ENCODE measurements around the gene LAMTOR1. TPM values are rescaled to one million over a fixed set of nuclear protein-coding genes. Genes with fewer than 3 reads are reported as not detected.
A peak's percentile ranks its signal among the peaks of the same experiment; 100 is the strongest.

The LAMTOR1 gene
- total and polyA plus RNA-seq, 4 donors, result 43.6 to 144 (median 110) TPM

DNA sequence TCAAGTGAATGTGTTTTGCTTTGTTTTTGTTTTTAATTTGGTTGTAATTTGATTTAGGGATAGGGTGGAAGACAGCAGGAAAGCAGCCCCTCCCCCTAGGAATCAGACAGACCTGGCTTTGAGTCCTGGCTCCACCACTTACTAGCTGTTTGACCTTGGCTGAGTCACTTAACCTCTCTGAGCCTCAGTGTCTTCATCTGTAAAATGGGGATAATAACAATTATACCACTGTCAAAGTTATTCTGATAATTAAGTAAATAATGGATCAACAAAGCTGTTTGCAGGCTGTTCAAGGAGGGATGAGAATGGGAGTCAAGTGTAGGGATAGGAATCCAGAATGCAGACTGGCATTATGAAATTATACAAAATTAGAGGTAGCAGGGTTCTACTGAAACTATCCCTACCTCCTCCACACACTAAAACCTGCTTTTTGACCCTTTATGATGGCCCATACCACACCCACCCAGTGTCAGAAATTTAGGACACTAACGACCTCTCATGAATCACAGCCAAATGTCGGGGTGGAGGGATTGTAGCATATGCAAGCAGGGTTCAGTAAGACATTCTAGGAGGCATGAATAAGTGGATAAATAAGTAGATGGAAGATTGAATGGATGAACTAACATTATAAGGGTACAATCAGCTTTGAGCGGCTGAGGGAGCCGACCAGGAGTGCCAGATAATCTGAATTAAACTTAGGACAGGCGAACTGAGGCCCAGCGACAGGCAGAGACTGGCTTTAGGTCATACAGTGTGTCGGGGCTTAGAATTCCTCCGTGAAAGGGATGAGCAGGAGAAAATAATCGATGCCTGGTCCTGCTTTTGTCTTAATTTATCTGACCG lies 8.4 kb upstream of the LAMTOR1 start:
- peaks cover 10% of the 10 kb centered on the region for H3K4me1 ChIP-seq (ENCODE audit: control insufficient read depth, insufficient read depth, low read length)
- H3K9me3 ChIP-seq (ENCODE audit: control insufficient read depth, insufficient read depth, low read length), result no peaks in the 10 kb centered on the region
- H3K36me3 ChIP-seq (ENCODE audit: control insufficient read depth, insufficient read depth, low read length), result peaks cover 26% of the 10 kb centered on the region
- H3K27me3 ChIP-seq (ENCODE audit: control insufficient read depth, insufficient read depth, low read length), result peaks cover 6% of the 10 kb centered on the region
- H3K27ac ChIP-seq (ENCODE audit: low read depth, low read length), result peak overlapping the region; percentile 100
- no peak for DNase-seq (ENCODE audit: low read depth in 4 of 6, low spot score in 6 of 6)
- under 1% methylated on average over 9 of the region's 10 CpGs for WGBS (ENCODE audit: insufficient coverage)
- H3K4me3 ChIP-seq (ENCODE audit: low read depth, low read length), result peak overlapping the region; percentile 91

DNA sequence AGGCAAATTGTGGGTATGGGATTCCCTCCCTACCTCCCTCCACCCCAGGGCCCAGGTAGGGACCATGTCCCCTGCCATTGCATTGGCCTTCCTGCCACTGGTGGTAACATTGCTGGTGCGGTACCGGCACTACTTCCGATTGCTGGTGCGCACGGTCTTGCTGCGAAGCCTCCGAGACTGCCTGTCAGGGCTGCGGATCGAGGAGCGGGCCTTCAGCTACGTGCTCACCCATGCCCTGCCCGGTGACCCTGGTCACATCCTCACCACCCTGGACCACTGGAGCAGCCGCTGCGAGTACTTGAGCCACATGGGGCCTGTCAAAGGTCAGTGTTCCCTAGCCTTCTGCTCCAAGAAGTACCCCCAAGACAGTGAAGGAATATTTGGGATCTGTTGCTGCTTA lies 2.8 kb upstream of the LAMTOR1 start, which contains the start of gene TOMT:
Gene TOMT, plus strand, starts transcription at position 37 of the 400 bp plus-strand sequence. Its CDS starts 28 bp downstream, at position 65.
- peaks cover 15% of the 10 kb centered on the region for H3K4me1 ChIP-seq (ENCODE audit: control insufficient read depth, insufficient read depth, low read length)
- H3K36me3 ChIP-seq (ENCODE audit: control insufficient read depth, insufficient read depth, low read length), result peaks cover 37% of the 10 kb centered on the region
- no peaks in the 10 kb centered on the region for H3K9me3 ChIP-seq (ENCODE audit: control insufficient read depth, insufficient read depth, low read length)
- no peak for DNase-seq (ENCODE audit: low read depth in 4 of 6, low spot score in 6 of 6)
- WGBS (ENCODE audit: insufficient coverage), result 94% methylated on average over 12 of the region's 14 CpGs
- H3K27me3 ChIP-seq (ENCODE audit: control insufficient read depth, insufficient read depth, low read length), result no peaks in the 10 kb centered on the region
- no peak within 1 kb of the TSS for H3K4me3 ChIP-seq (ENCODE audit: low read depth, low read length)
- no peak within 1 kb of the TSS for H3K27ac ChIP-seq (ENCODE audit: low read depth, low read length)

DNA sequence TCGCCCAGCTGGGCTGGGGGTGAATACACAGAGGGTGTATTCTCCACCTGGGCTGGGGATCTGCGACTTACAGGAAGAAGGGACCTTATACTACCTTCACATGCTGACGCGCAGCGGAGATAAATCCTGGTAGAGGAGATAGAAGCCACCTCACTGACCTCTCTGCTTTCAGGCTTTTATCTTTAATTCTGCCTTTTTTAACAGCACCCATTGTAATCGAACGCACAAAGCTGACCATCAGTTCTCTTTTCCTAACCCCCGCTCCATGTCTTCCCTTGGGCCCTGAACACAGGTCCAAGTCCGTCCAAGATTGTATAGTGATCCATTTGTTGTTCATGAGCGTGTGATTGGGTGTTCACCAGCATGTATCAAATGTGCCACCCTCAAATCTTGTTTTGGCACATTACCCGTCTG lies 664 bp upstream of the LAMTOR1 start:
- no CpG with 5 or more reads among the region's 11 CpGs for WGBS (ENCODE audit: insufficient coverage)
- H3K4me1 ChIP-seq (ENCODE audit: control insufficient read depth, insufficient read depth, low read length), result peaks cover 18% of the 10 kb centered on the region
- H3K36me3 ChIP-seq (ENCODE audit: control insufficient read depth, insufficient read depth, low read length), result peaks cover 38% of the 10 kb centered on the region

DNA sequence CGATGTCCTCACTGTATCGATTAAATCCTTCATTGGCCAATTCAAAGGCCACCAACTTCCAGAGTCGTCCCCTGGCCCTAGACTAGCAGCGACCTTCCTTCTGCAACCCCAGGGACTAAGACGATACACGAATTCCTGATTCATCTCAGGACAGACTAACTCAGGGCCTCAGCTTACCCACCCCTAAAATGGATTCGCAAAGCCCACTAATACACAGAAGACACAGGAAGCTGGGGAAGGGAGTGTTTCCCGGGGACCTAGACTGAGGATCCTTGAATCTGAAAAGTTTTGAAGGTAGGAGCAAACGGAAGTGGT lies 509 bp downstream of the LAMTOR1 start:
- peaks cover 18% of the 10 kb centered on the region for H3K4me1 ChIP-seq (ENCODE audit: control insufficient read depth, insufficient read depth, low read length)
- H3K4me3 ChIP-seq (ENCODE audit: low read depth, low read length), result peak overlapping the region; percentile 83
- peak overlapping the region; percentile 88 for H3K27ac ChIP-seq (ENCODE audit: low read depth, low read length)
- no peaks in the 10 kb centered on the region for H3K27me3 ChIP-seq (ENCODE audit: control insufficient read depth, insufficient read depth, low read length)
- 9% methylated on average over 7 of the region's 9 CpGs for WGBS (ENCODE audit: insufficient coverage)
- no peaks in the 10 kb centered on the region for H3K9me3 ChIP-seq (ENCODE audit: control insufficient read depth, insufficient read depth, low read length)
- no peak for DNase-seq (ENCODE audit: low read depth in 4 of 6, low spot score in 6 of 6)
- peaks cover 40% of the 10 kb centered on the region for H3K36me3 ChIP-seq (ENCODE audit: control insufficient read depth, insufficient read depth, low read length)

More for the DNA sequence above, 664 bp upstream of the LAMTOR1 start:
- Histone ChIP-seq H3K27ac (ENCODE audit: low read depth, low read length) (peak overlapping the region; percentile 87), H3K4me3 (ENCODE audit: low read depth, low read length) (peak overlapping the region; percentile 83), H3K27me3 (ENCODE audit: control insufficient read depth, insufficient read depth, low read length) (no peaks in the 10 kb centered on the region), H3K9me3 (ENCODE audit: control insufficient read depth, insufficient read depth, low read length) (no peaks in the 10 kb centered on the region)
- DNase-seq (ENCODE audit: low read depth in 4 of 6, low spot score in 6 of 6), result no peak

DNA sequence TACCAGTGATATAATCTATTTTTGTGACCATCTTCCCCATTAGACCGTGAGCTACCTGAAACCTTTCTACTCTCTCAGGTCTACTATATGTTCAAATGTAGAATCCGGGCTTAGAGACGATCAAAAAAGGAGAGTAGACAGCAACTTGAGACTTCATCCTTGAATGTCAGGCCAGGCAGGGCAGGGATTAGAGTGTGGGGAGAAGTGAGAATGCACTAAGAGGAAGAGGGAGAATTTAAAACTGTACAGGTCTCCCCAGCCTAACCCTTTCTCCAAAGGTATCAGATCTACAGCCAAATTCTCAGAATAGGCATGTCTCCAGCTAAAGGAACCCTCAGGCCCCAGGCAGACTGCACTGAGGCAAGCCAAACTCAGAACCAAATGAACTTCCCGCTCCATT lies 935 bp downstream of the LAMTOR1 start:
- Histone ChIP-seq H3K36me3 (ENCODE audit: control insufficient read depth, insufficient read depth, low read length) (peaks cover 42% of the 10 kb centered on the region), H3K9me3 (ENCODE audit: control insufficient read depth, insufficient read depth, low read length) (no peaks in the 10 kb centered on the region), H3K4me3 (ENCODE audit: low read depth, low read length) (peak overlapping the region; percentile 83), H3K4me1 (ENCODE audit: control insufficient read depth, insufficient read depth, low read length) (peaks cover 18% of the 10 kb centered on the region), H3K27ac (ENCODE audit: low read depth, low read length) (peak overlapping the region; percentile 88), H3K27me3 (ENCODE audit: control insufficient read depth, insufficient read depth, low read length) (no peaks in the 10 kb centered on the region)
- DNase-seq (ENCODE audit: low read depth in 4 of 6, low spot score in 6 of 6), result no peak
- 67% methylated on average over 2 of the region's 4 CpGs for WGBS (ENCODE audit: insufficient coverage)

DNA sequence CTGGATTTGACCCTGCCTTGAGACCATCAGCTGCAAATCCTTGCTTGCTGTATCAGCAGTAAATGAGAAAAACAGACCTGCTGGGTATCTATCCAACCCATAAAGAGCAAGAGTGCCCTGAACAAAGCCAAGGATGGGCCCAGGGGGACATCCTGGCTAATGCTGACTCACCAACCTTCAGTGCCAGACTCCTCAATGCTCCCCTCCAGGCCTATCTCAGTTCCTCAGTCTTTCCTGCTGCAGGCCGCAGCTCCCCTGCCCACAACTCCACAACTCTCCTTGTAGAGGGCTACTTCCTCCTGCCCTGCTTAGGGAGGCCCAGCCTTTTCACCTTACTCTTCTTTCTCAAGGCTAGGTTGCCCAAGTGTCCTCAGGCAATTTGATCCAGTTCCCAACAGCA lies 2.6 kb downstream of the LAMTOR1 start:
- Histone ChIP-seq H3K27me3 (ENCODE audit: control insufficient read depth, insufficient read depth, low read length) (no peaks in the 10 kb centered on the region), H3K4me3 (ENCODE audit: low read depth, low read length) (no peak overlapping the region), H3K27ac (ENCODE audit: low read depth, low read length) (no peak overlapping the region), H3K36me3 (ENCODE audit: control insufficient read depth, insufficient read depth, low read length) (peaks cover 54% of the 10 kb centered on the region), H3K9me3 (ENCODE audit: control insufficient read depth, insufficient read depth, low read length) (no peaks in the 10 kb centered on the region), H3K4me1 (ENCODE audit: control insufficient read depth, insufficient read depth, low read length) (peaks cover 18% of the 10 kb centered on the region)
- 100% methylated on average over 1 of the region's 1 CpG for WGBS (ENCODE audit: insufficient coverage)
- no peak for DNase-seq (ENCODE audit: low read depth in 4 of 6, low spot score in 6 of 6)

DNA sequence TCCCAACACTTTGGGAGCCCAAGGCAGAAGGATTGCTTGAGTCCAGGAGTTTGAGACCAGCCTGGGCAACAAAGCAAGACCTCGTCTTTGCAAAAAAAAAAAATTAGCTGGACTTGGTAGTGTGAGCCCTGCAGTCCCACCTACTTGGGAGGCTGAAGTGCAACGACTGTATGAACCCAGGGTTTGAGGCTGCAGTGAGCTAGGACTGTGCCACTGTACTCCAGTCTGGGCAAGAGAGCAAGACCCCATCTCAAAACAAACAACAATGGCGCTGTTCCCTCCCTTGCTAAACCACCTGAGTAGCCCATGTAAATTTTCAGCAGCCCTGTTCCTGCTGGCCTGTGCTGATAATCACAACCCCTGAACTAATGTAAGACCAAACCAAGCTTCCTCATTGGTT lies 3.1 kb downstream of the LAMTOR1 start:
- DNase-seq (ENCODE audit: low read depth in 4 of 6, low spot score in 6 of 6), result no peak
- Histone ChIP-seq H3K27ac (ENCODE audit: low read depth, low read length) (no peak overlapping the region), H3K9me3 (ENCODE audit: control insufficient read depth, insufficient read depth, low read length) (no peaks in the 10 kb centered on the region), H3K4me3 (ENCODE audit: low read depth, low read length) (no peak overlapping the region), H3K4me1 (ENCODE audit: control insufficient read depth, insufficient read depth, low read length) (peaks cover 18% of the 10 kb centered on the region), H3K36me3 (ENCODE audit: control insufficient read depth, insufficient read depth, low read length) (peaks cover 56% of the 10 kb centered on the region), H3K27me3 (ENCODE audit: control insufficient read depth, insufficient read depth, low read length) (no peaks in the 10 kb centered on the region)
- 93% methylated on average over 3 of the region's 3 CpGs for WGBS (ENCODE audit: insufficient coverage)

DNA sequence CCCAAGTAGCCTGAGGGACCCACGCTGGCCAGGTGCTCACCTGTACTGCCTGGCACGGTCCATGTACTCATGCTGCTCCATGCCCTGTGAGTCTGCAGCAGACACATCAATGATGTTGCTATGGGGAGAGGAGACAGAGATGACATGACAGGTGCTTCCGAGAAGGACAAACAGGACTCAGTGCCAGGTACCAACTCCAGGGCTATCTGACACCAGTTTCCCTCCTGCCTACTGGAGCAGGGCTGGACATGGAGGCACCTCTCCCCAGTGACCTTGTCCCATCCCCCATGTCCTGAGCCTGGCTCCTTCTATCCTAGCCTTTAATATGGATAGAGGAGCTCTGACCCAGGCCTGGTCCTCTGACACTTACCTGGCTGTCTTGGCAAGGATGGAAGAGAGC lies 4.4 kb downstream of the LAMTOR1 start:
- peaks cover 58% of the 10 kb centered on the region for H3K36me3 ChIP-seq (ENCODE audit: control insufficient read depth, insufficient read depth, low read length)
- peaks cover 16% of the 10 kb centered on the region for H3K4me1 ChIP-seq (ENCODE audit: control insufficient read depth, insufficient read depth, low read length)
- no peaks in the 10 kb centered on the region for H3K9me3 ChIP-seq (ENCODE audit: control insufficient read depth, insufficient read depth, low read length)
- H3K27ac ChIP-seq (ENCODE audit: low read depth, low read length), result no peak overlapping the region
- no peak overlapping the region for H3K4me3 ChIP-seq (ENCODE audit: low read depth, low read length)
- 93% methylated on average over 3 of the region's 3 CpGs for WGBS (ENCODE audit: insufficient coverage)
- H3K27me3 ChIP-seq (ENCODE audit: control insufficient read depth, insufficient read depth, low read length), result no peaks in the 10 kb centered on the region
- no peak for DNase-seq (ENCODE audit: low read depth in 4 of 6, low spot score in 6 of 6)

DNA sequence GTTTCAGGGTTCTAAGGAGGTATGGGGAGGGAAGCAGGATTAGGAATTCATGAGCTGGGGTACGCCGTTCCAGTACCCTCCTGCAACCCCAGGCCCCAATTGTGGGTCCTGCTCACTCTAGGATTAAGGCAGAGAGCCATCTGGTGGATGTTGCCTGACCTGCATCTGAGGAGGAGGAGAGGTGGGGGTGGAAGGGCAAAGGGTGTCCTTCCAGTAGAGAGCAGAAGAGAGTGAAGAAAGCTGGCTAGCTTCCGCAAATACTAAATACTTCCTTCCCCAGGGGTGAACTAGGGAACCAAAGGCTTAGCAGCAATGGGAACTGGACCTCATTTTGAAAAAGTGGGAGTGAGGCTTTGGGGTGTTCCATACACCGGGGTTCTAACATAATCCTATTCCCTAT lies 11.8 kb downstream of the LAMTOR1 start:
- no peak overlapping the region for H3K27ac ChIP-seq (ENCODE audit: low read depth, low read length)
- no peaks in the 10 kb centered on the region for H3K27me3 ChIP-seq (ENCODE audit: control insufficient read depth, insufficient read depth, low read length)

More for the DNA sequence above, 11.8 kb downstream of the LAMTOR1 start:
- H3K4me3 ChIP-seq (ENCODE audit: low read depth, low read length), result no peak overlapping the region
- H3K36me3 ChIP-seq (ENCODE audit: control insufficient read depth, insufficient read depth, low read length), result peaks cover 28% of the 10 kb centered on the region
- WGBS (ENCODE audit: insufficient coverage), result 6% methylated on average over 2 of the region's 4 CpGs
- peaks cover 3% of the 10 kb centered on the region for H3K4me1 ChIP-seq (ENCODE audit: control insufficient read depth, insufficient read depth, low read length)
- DNase-seq (ENCODE audit: low read depth in 4 of 6, low spot score in 6 of 6), result peak in 3 of 6 donors; percentile 52 to 87 (median 82)
- H3K9me3 ChIP-seq (ENCODE audit: control insufficient read depth, insufficient read depth, low read length), result no peaks in the 10 kb centered on the region

Data from spinal cord (tissue), 10 donors.